HG03520 (cell line): Measurements from ENCODE around the gene PCDHA8.
"Not testable (repeated sequence)": the region's sequence is repeated elsewhere in the genome, so short reads cannot be mapped to it uniquely, and the experiment has no call there.

Source experiments
- ATAC-seq: cut with Tn5 transposase; IDR thresholded peaks from one replicate; pipeline ENCODE4 v1.9.1; 2021; ENCODE audit warnings: mild to moderate bottlenecking, moderate library complexity; ENCODE audit not compliant: unreplicated experiment

Gene PCDHA8

GRCh38 chr5:140840978-140841962 lies at the start of gene PCDHA8:
PCDHA8 (plus strand) TSS chr5:140841187; CDS start chr5:140841322, 135 bp downstream.
- no peak for ATAC-seq

GRCh38 chr5:140794595-140795258 lies 46.3 kb upstream of the PCDHA8 start, which contains the start of gene PCDHA2:
PCDHA2 (plus strand) TSS chr5:140794852.
- no peak for ATAC-seq

GRCh38 chr5:140795259-140795641 lies 45.7 kb upstream of the PCDHA8 start:
- no peak for ATAC-seq

GRCh38 chr5:140796072-140796717 lies 44.8 kb upstream of the PCDHA8 start:
- ATAC-seq: not testable (repeated sequence)

GRCh38 chr5:140796718-140797095 lies 44.3 kb upstream of the PCDHA8 start:
- ATAC-seq: no peak

DNA sequence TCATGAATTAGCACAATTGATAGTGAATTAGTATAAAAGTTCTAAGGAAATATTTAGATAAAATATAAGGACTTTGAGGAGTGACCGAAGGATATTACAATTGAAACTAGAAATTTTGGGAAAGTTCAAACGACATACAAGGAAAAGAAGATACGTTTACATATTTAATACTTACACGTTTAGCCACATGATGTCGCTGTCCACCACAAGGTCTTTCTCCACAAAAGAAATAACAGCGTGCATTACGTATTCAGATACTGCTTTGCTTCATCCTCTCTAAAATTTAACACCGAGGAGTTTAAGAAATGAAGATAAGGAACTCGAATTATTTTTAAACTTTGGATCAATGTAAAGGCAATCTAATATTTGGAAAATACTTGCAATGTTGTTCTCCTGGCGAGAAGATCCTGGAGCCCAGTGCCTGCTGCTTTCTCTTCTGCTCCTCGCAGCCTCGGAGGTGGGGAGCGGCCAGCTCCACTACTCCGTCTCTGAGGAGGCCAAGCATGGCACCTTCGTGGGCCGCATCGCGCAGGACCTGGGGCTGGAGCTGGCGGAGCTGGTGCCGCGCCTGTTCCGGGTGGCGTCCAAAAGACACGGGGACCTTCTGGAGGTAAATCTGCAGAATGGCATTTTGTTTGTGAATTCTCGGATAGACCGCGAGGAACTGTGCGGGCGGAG lies 40.0 kb upstream of the PCDHA8 start, which contains the start of gene PCDHA3:
Gene PCDHA3, plus strand, starts transcription at position 242 of the 678 bp plus-strand sequence.
- ATAC-seq: no peak

GRCh38 chr5:140801494-140801841 lies 39.5 kb upstream of the PCDHA8 start:
- ATAC-seq: no peak

DNA sequence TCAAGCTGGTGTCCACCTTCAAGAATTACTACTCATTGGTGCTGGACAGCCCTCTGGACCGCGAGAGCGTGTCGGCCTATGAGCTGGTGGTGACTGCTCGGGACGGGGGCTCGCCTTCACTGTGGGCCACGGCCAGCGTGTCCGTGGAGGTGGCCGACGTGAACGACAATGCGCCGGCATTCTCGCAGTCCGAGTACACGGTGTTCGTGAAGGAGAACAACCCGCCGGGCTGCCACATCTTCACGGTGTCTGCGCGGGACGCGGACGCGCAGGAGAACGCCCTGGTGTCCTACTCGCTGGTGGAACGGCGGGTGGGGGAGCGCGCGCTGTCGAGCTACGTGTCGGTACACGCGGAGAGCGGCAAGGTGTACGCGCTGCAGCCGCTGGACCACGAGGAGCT lies 38.6 kb upstream of the PCDHA8 start:
- not testable (repeated sequence) for ATAC-seq

GRCh38 chr5:140802781-140803271 lies 38.2 kb upstream of the PCDHA8 start:
- ATAC-seq: no peak

- no peak for ATAC-seq
Observed at GRCh38 chr5:140806834-140807775, 33.9 kb upstream of the PCDHA8 start, which contains the start of gene PCDHA4. PCDHA4 (plus strand) TSS chr5:140807068.

DNA sequence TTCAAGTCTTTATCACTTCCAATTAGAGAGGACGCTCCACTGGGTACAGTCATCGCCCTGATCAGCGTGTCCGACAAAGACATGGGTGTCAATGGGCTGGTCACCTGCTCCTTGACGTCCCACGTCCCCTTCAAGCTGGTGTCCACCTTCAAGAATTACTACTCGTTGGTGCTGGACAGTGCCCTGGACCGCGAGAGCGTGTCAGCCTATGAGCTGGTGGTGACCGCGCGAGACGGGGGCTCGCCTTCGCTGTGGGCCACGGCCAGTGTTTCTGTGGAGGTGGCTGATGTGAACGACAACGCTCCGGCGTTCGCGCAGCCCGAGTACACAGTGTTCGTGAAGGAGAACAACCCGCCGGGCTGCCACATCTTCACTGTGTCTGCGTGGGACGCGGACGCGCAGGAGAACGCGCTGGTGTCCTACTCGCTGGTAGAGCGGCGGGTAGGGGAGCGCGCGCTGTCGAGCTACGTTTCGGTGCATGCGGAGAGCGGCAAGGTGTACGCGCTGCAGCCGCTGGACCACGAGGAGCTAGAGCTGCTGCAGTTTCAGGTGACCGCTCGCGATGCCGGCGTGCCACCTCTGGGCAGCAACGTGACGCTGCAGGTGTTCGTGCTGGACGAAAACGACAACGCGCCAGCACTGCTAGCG lies 32.6 kb upstream of the PCDHA8 start:
- ATAC-seq: not testable (repeated sequence)

- ATAC-seq: no peak
Observed at GRCh38 chr5:140808889-140809291, 32.1 kb upstream of the PCDHA8 start.

DNA sequence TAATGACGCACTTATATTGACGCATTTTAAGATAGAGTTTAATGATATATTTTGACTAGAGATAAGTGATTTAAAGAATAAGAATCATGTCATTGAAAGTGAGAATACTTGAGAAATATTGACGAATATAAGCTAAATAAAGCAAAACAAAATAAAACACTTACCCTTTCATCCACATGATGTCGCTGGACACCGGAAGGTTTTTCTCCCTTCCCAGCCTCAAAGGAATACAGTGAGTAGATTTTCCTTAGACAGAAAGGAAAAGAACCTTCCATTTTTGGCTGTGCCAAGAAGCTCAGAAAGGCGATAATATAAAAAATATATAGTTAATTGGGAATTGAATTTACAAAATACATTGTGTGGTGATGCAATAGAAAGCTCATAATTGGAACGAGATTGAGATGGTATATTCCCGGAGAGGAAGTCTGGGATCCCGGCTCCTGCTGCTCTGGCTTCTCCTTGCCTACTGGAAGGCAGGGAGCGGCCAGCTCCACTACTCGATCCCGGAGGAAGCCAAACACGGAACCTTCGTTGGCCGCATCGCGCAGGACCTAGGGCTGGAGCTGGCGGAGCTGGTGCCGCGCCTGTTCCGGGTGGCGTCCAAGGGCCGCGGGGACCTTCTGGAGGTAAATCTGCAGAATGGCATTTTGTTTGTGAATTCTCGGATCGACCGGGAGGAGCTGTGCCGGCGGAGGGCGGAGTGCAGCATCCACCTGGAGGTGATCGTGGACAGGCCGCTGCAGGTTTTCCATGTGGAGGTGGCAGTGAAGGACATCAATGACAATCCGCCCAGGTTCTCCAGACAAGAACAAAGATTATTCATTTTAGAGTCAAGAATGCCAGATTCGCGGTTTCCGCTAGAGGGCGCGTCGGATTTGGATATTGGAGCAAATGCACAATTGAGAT lies 19.4 kb upstream of the PCDHA8 start, which contains the start of gene PCDHA5:
Gene PCDHA5, plus strand, starts transcription at position 239 of the 906 bp plus-strand sequence.
- ATAC-seq: no peak

- no peak for ATAC-seq
Observed at GRCh38 chr5:140822281-140822629, 18.7 kb upstream of the PCDHA8 start.

- ATAC-seq: not testable (repeated sequence)
Observed at GRCh38 chr5:140822969-140823368, 18.0 kb upstream of the PCDHA8 start.

GRCh38 chr5:140823475-140823874 lies 17.5 kb upstream of the PCDHA8 start:
- no peak for ATAC-seq

DNA sequence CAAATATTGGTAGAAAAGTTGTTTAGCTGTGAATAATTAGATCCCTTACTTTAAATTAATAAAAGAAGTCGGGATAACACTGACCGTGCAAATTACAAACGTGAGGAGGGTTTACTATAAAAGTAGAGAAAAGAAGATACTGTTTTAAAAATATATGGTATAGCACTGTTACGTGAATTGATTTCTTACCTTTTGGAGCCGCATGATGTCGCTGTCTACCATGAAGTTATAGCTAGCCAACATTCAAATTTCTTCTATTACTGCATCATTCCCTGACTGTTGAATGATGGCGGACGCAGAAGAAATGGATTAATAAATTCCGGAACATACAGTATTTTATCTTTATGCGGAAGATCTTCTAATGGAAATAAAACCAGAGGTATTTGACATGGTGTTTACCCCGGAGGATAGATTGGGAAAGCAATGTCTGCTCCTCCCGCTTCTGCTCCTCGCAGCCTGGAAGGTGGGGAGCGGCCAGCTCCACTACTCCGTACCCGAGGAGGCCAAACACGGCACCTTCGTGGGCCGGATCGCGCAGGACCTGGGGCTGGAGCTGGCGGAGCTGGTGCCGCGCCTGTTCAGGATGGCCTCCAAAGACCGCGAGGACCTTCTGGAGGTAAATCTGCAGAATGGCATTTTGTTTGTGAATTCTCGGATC lies 13.2 kb upstream of the PCDHA8 start, which contains the start of gene PCDHA6:
Gene PCDHA6, plus strand, starts transcription at position 257 of the 658 bp plus-strand sequence. Its CDS starts 132 bp downstream, at position 389.
- ATAC-seq: no peak
